ENCODE results near the gene ANGEL1.

- no peak for TF ChIP-seq CTCF (IDR thresholded peaks at IDR 0.05; ENCODE audit: low read length)
- TF ChIP-seq EZH2 (IDR thresholded peaks at IDR 0.05; ENCODE audit: borderline replicate concordance, low read length) = no peak
Observed at GRCh38 chr14:76765461-76765931, 47.2 kb downstream of the ANGEL1 start.

Measured in OCI-LY1 (cell line).